ENCODE data around the gene TMIE.

The TMIE gene

DNA sequence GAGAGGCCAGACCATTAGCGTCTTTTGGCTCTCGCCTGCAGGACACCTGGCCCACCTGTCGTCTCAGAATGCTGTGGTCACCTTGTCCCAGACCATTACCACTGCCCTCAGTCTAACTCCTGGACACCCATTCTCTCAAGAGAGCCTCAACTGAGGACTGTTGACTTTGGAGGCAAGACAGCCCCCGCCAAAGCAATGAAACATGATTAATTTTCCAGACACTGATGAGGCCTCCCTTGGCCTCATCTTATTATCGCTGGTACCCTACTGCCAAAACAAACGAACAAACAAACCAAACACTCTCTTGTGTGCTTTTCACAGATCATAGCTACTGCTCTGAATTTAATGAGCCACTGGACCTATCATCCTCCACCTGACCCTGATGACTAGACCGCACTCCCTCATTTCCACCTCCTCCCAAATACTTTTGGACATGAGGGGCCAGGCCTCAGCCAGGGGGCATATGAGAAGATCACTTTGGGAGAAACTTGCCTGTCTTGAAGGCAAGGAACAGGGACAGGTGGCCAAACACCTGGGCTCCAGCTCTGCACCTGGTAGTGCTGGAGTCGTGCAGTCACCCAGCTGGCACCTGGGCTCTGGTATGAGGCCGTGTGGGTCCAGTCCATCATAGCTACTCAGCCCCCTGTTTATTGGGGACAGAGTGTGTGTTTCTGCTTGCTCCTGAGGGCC lies 35.3 kb upstream of the TMIE start:
- TF ChIP-seq, protein P1, sequence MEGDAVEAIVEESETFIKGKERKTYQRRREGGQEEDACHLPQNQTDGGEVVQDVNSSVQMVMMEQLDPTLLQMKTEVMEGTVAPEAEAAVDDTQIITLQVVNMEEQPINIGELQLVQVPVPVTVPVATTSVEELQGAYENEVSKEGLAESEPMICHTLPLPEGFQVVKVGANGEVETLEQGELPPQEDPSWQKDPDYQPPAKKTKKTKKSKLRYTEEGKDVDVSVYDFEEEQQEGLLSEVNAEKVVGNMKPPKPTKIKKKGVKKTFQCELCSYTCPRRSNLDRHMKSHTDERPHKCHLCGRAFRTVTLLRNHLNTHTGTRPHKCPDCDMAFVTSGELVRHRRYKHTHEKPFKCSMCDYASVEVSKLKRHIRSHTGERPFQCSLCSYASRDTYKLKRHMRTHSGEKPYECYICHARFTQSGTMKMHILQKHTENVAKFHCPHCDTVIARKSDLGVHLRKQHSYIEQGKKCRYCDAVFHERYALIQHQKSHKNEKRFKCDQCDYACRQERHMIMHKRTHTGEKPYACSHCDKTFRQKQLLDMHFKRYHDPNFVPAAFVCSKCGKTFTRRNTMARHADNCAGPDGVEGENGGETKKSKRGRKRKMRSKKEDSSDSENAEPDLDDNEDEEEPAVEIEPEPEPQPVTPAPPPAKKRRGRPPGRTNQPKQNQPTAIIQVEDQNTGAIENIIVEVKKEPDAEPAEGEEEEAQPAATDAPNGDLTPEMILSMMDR (conservative IDR thresholded peaks at IDR 0.05; ENCODE audit: low read depth, low read length) = no peak
- DNase-seq (ENCODE audit: low read depth) = no peak
- H3K4me3 ChIP-seq (ENCODE audit: low read length) = no peak overlapping the region

- DNase-seq (ENCODE audit: low read depth) = no peak
- H3K4me3 ChIP-seq (ENCODE audit: low read length) = no peak overlapping the region
- TF ChIP-seq, protein P1 (conservative IDR thresholded peaks at IDR 0.05; ENCODE audit: low read depth, low read length) = no peak
Observed at GRCh38 chr3:46666453-46666845, 34.7 kb upstream of the TMIE start.

GRCh38 chr3:46667061-46667621 lies 34.1 kb upstream of the TMIE start:
- TF ChIP-seq, protein P1 (conservative IDR thresholded peaks at IDR 0.05; ENCODE audit: low read depth, low read length) = no peak
- H3K4me3 ChIP-seq (ENCODE audit: low read length) = no peak overlapping the region
- DNase-seq (ENCODE audit: low read depth) = no peak

GRCh38 chr3:46667657-46668056 lies 33.5 kb upstream of the TMIE start:
- TF ChIP-seq, protein P1 (conservative IDR thresholded peaks at IDR 0.05; ENCODE audit: low read depth, low read length) = no peak
- H3K4me3 ChIP-seq (ENCODE audit: low read length) = no peak overlapping the region
- no peak for DNase-seq (ENCODE audit: low read depth)

DNA sequence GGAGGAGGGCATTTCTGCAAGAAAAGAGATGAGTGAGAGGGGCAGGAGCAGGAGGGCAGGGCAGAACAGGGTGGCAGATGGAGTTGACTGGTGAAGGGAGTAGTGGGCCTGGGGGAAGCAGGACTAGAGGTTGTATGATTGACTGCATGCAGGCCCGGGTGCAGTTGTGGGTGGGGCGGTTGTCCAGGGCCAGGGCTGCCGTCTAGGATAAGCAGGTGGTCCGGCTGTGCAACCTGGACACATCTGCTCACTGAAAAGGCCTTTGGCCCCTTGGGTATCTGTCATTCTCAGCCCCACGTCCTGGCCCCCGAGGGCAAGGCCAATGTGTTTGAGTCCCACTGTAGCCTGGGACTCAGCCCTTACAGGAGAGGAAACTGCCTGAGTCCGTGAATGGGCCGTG lies 33.1 kb upstream of the TMIE start:
- TF ChIP-seq, protein P1 (conservative IDR thresholded peaks at IDR 0.05; ENCODE audit: low read depth, low read length) = no peak
- no peak for DNase-seq (ENCODE audit: low read depth)
- H3K4me3 ChIP-seq (ENCODE audit: low read length) = no peak overlapping the region

DNA sequence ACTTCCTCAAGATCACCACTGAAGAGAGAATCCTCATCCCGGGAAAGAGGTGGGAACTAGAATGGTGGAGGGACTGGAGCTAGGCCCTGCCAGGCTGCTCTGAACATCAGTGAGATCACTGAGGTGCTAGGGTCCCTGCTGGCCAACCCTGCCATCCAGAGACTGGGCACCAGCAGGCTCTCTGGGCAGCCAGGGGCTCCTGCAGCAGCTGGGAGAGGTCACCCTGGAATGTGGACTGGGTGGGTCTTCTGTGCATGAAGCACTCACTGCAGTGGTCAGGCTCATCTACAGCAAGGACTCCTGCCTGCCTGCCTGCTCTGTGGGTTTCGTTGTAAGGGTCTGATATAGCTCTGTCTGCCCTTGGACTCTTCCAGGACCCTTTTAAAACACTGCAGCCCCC lies 32.6 kb upstream of the TMIE start:
- H3K4me3 ChIP-seq (ENCODE audit: low read length) = no peak overlapping the region
- DNase-seq (ENCODE audit: low read depth) = no peak
- TF ChIP-seq, protein P1 (conservative IDR thresholded peaks at IDR 0.05; ENCODE audit: low read depth, low read length) = no peak

Measured in retinal pigment epithelial cell (primary cell).